Uterus (tissue), 2 donors: ENCODE measurements around the gene LAIR1.

ENCODE experiments used
- CTCF ChIP-seq, 4 experiments: fragments of 200-600 bp in 2 of 4; fragments of 450-650 bp in 2 of 4; sonication (generic) in 2 of 4; IDR thresholded peaks; one replicate each; pipeline ENCODE4 v1.5.1; 2016 to 2019; ENCODE audit warnings: antibody characterized with exemption in 4 of 4, mild to moderate bottlenecking in 2 of 4, moderate library complexity in 1 of 4
- POLR2A ChIP-seq, 2 donors: fragments of 450-650 bp; IDR thresholded peaks; one replicate each; pipeline ENCODE4 v1.6.1; 2016; ENCODE audit warnings: antibody characterized with exemption in 2 of 2, mild to moderate bottlenecking in 1 of 2, moderate library complexity in 1 of 2

- TF ChIP-seq POLR2A (IDR thresholded peaks at IDR 0.05) (no peak), CTCF (IDR thresholded peaks at IDR 0.05) (no peak)
Observed at GRCh38 chr19:54339646-54340358, 24.9 kb downstream of the LAIR1 start.
